Mesendoderm (in vitro differentiated cells): ENCODE measurements around the gene CARNS1.
"Not testable (repeated sequence)": the region's sequence is repeated elsewhere in the genome, so short reads cannot be mapped to it uniquely, and the experiment has no call there.

Experiments
- DNase-seq: peaks from one replicate; pipeline ENCODE4 v3.0.0; 2013
- H2AK5ac ChIP-seq: 2 replicates; pipeline ENCODE4 v1.6.1; 2013; ENCODE audit warnings: low read length, inconsistent platforms
- H2BK120ac ChIP-seq: 2 replicates; pipeline ENCODE4 v1.6.1; 2013; ENCODE audit warnings: low read depth, mild to moderate bottlenecking, low read length, moderate library complexity, mixed read lengths
- H2BK15ac ChIP-seq: replicated peaks from 2 replicates; pipeline ENCODE4 v1.6.1; 2013; ENCODE audit warnings: low read depth, mild to moderate bottlenecking, moderate library complexity
- H2BK5ac ChIP-seq: 2 replicates; pipeline ENCODE4 v1.6.1; 2013; ENCODE audit warnings: low read length, inconsistent platforms
- H3K18ac ChIP-seq: 2 replicates; pipeline ENCODE4 v1.6.1; 2013; ENCODE audit warnings: mild to moderate bottlenecking, low read length, mixed read lengths
- H3K23ac ChIP-seq: one replicate; pipeline ENCODE4 v1.6.1; 2013; ENCODE audit warnings: low read length
- H3K27ac ChIP-seq: 2 replicates; pipeline ENCODE4 v1.5.1; 2013; ENCODE audit warnings: low read depth, mild to moderate bottlenecking, inconsistent platforms, low read length, moderate library complexity
- H3K27me3 ChIP-seq: 2 replicates; pipeline ENCODE4 v1.6.1; 2013; ENCODE audit warnings: low read length, control low read depth, mild to moderate bottlenecking, inconsistent platforms; ENCODE audit not compliant: insufficient read depth, poor library complexity
- H3K36me3 ChIP-seq: 2 replicates; pipeline ENCODE4 v1.6.1; 2013; ENCODE audit warnings: low read length, inconsistent platforms; ENCODE audit not compliant: control insufficient read depth, insufficient read depth
- H3K4ac ChIP-seq: one replicate; pipeline ENCODE4 v1.6.1; 2013; ENCODE audit warnings: low read depth, mild to moderate bottlenecking, low read length, moderate library complexity
- H3K4me1 ChIP-seq: 2 replicates; pipeline ENCODE4 v1.6.1; 2013; ENCODE audit warnings: low read depth, low read length, inconsistent platforms; ENCODE audit not compliant: control insufficient read depth
- H3K4me2 ChIP-seq: 2 replicates; pipeline ENCODE4 v1.6.1; 2013; ENCODE audit warnings: low read length
- H3K4me3 ChIP-seq: 2 replicates; pipeline ENCODE4 v1.5.1; 2013; ENCODE audit warnings: mild to moderate bottlenecking, low read length
- H3K56ac ChIP-seq: one replicate; pipeline ENCODE4 v1.6.1; 2013; ENCODE audit warnings: low read length
- H3K79me1 ChIP-seq: 2 replicates; pipeline ENCODE4 v1.6.1; 2013; ENCODE audit warnings: low read length, inconsistent platforms
- H3K79me2 ChIP-seq: 2 replicates; pipeline ENCODE4 v1.6.1; 2013; ENCODE audit warnings: mild to moderate bottlenecking, low read length; ENCODE audit not compliant: control insufficient read depth, insufficient read depth
- H3K9ac ChIP-seq: 2 replicates; pipeline ENCODE4 v1.6.1; 2013; ENCODE audit warnings: low read length, inconsistent platforms
- H4K5ac ChIP-seq: one replicate; pipeline ENCODE4 v1.6.1; 2013; ENCODE audit warnings: low read length
- H4K8ac ChIP-seq: one replicate; pipeline ENCODE4 v1.6.1; 2013; ENCODE audit warnings: low read depth, mild to moderate bottlenecking, control low read depth, low read length, moderate library complexity
- WGBS: extraction: QIAGEN DNeasy Blood & Tissue Kit; methylation state at CpG from one replicate; pipeline ENCODE4 v1.1.7; 2013; ENCODE audit warnings: low lambda C conversion rate, missing lambda C conversion rate; ENCODE audit not compliant: insufficient coverage; ENCODE audit errors: extremely low coverage; 5-methylcytosine and 5-hydroxymethylcytosine counted together

The CARNS1 gene

DNA sequence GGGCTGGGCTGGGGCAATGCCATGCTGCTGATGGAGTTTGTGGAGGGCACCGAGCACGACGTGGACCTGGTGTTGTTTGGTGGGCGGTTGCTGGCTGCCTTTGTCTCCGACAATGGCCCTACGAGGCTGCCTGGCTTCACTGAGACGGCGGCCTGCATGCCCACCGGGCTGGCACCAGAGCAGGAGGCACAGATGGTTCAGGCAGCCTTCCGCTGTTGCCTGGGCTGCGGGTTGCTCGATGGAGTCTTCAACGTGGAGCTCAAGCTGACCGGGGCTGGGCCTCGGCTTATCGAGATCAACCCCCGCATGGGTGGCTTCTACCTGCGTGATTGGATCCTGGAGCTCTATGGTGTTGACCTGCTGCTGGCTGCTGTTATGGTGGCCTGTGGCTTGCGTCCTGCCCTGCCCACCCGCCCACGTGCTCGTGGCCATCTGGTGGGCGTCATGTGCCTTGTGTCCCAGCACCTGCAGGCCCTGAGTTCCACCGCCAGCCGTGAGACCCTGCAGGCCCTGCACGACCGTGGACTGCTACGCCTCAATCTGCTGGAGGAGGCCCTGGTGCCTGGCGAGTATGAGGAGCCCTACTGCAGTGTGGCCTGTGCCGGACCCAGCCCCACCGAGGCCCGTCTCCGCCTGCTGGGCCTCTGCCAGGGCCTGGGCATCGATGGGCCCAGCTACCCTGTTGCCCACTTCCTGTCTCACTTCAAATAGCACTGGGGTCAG is 8.6 kb downstream of the CARNS1 start:
- H2AK5ac ChIP-seq = no peak overlapping the region

DNA sequence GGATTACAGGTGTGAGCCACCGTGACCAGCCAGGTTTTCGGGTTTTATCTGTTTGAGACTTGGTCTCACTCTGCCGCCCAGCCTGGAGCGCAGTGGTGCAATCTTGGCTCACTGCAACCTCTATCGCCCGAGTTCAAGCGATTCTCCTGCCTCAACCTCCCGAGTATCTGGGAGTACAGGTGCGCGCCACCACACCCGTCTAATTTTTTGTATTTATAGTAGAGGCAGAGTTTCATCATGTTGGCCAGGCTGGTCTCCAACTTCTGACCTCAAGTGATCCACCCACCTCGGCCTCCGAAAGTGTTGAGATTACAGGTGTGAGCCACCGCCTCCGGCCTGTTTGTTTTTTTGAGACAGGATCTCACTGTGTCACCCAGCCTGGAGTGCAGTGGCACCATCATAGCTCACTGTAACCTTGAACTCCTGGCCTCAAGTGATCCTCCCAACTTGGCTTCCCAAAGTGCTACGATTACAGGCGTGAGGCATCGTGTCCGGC is 11.9 kb downstream of the CARNS1 start:
- H4K5ac ChIP-seq, H3K27me3 ChIP-seq, H3K4ac ChIP-seq, H3K4me2 ChIP-seq, H3K79me1 ChIP-seq, H3K18ac ChIP-seq, H3K4me1 ChIP-seq, H2BK5ac ChIP-seq, H3K9ac ChIP-seq, H2BK120ac ChIP-seq, H3K23ac ChIP-seq, H3K79me2 ChIP-seq, H3K4me3 ChIP-seq, DNase-seq, H3K36me3 ChIP-seq, H2AK5ac ChIP-seq, H2BK15ac ChIP-seq, H3K27ac ChIP-seq: not testable (repeated sequence)
- H4K8ac ChIP-seq = peak overlapping the region; percentile 67
- H3K56ac ChIP-seq = peak overlapping the region; percentile 88
- WGBS = no CpG with 5 or more reads among the region's 19 CpGs

More for the DNA sequence above, 8.6 kb downstream of the CARNS1 start:
- Histone ChIP-seq H3K4me2 (no peak overlapping the region), H3K79me1 (peaks cover 4% of the 10 kb centered on the region), H3K4me3 (no peak overlapping the region), H4K5ac (no peak overlapping the region), H3K23ac (no peak overlapping the region), H3K79me2 (peaks cover 4% of the 10 kb centered on the region), H3K36me3 (no peaks in the 10 kb centered on the region), H3K4me1 (no peaks in the 10 kb centered on the region), H3K18ac (no peak overlapping the region), H2BK15ac (no peak overlapping the region), H4K8ac (no peak overlapping the region), H2BK120ac (no peak overlapping the region), H2BK5ac (no peak overlapping the region), H3K56ac (no peak overlapping the region), H3K27me3 (no peaks in the 10 kb centered on the region), H3K9ac (no peak overlapping the region), H3K4ac (no peak overlapping the region), H3K27ac (no peak overlapping the region)
- no peak for DNase-seq
- no CpG with 5 or more reads among the region's 34 CpGs for WGBS

DNA sequence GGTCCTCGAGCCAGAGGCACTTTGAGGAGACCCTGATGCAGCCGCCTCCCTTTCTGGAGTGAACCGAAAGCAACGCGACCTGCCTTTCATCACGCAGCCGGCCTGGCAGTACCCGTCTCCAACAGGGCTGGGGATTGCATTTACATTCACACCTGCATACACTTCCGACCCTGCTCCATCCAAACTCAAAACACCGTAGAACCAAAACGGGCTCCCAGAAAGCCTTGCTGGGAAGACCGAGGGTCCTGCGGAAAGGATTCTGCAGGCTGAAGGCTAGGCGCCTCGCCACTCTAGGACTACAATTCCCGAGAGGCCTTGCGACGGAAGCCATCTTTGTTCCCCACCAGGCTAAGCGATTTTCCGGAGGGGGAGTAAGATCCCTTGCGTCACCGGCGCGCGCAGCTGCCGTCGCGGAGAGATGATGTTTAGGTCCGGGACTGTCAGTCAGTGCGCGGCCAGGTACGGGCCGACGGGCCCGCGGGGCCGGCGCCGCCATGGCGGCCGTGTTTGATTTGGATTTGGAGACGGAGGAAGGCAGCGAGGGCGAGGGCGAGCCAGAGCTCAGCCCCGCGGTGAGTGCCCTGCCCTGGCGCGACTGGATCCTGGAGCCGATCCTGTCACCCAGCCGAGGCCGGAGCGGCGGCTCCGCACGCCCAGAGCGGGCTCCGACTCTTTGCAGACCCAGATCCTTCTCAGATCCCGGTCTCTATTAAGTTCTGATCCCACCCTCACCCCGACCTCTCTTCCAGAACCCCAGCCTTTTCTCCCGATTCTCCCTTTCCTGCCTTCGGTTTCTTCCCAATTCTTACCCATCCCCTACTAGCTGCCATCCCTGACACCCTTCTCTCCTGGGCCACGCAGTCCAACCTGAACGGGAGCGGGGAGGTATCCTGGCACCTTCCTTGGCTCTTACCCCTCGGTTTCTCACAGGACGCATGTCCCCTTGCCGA is 12.8 kb downstream of the CARNS1 start, which contains the start of gene RPS6KB2:
Gene RPS6KB2 (plus strand): TSS at position 443 of the 950 bp plus-strand sequence. CDS start 52 bp downstream, at position 495.
- Histone ChIP-seq H3K36me3 (peaks cover 2% of the 10 kb centered on the region), H3K18ac (peak within 1 kb of the TSS; percentile 52), H3K4me3 (peak within 1 kb of the TSS; percentile 93), H3K27me3 (no peaks in the 10 kb centered on the region), H3K4me1 (no peaks in the 10 kb centered on the region), H3K9ac (peak within 1 kb of the TSS; percentile 98), H3K4ac (no peak within 1 kb of the TSS), H3K23ac (no peak within 1 kb of the TSS), H2BK120ac (no peak within 1 kb of the TSS), H2BK5ac (no peak within 1 kb of the TSS), H4K8ac (peak within 1 kb of the TSS; percentile 67), H3K27ac (no peak within 1 kb of the TSS), H2BK15ac (no peak within 1 kb of the TSS), H3K56ac (peak within 1 kb of the TSS; percentile 99), H3K79me1 (peaks cover 9% of the 10 kb centered on the region), H3K79me2 (peaks cover 9% of the 10 kb centered on the region), H4K5ac (no peak within 1 kb of the TSS), H3K4me2 (peak within 1 kb of the TSS; percentile 100), H2AK5ac (peak within 1 kb of the TSS; percentile 54)
- peak; percentile 98 for DNase-seq
- WGBS = no CpG with 5 or more reads among the region's 68 CpGs

DNA sequence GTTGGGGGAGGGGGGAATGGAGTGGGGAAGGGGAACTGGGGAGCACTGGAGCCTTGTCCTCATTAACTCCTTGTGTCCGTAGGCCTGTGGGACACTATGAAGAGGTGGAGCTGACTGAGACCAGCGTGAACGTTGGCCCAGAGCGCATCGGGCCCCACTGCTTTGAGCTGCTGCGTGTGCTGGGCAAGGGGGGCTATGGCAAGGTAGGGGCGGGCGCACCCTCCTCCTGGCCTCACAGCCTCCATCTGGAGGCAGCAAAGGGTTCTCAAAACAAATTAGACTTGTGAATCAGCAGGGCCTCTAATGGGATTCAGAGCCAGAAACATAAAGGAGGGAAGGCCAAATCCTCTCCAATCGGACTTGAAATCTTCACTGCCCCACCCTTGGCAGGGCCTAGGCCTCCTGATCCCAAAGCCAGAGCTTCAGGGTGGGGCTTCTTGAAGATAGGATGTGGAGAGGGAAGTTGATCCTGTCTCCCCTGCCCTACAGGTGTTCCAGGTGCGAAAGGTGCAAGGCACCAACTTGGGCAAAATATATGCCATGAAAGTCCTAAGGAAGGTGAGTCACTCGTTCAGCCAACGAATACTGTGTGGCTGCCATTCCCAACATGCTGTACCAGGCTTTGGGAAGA is 13.7 kb downstream of the CARNS1 start:
- Histone ChIP-seq H3K79me2 (peaks cover 9% of the 10 kb centered on the region), H3K56ac (peak overlapping the region; percentile 99), H3K18ac (no peak overlapping the region), H4K8ac (no peak overlapping the region), H3K9ac (peak overlapping the region; percentile 98), H3K4ac (no peak overlapping the region), H3K23ac (no peak overlapping the region), H3K27me3 (no peaks in the 10 kb centered on the region), H3K4me3 (peak overlapping the region; percentile 93), H3K27ac (no peak overlapping the region), H2BK120ac (no peak overlapping the region), H3K36me3 (peaks cover 2% of the 10 kb centered on the region), H2AK5ac (no peak overlapping the region), H3K4me2 (peak overlapping the region; percentile 100), H3K79me1 (peaks cover 9% of the 10 kb centered on the region), H4K5ac (no peak overlapping the region), H3K4me1 (no peaks in the 10 kb centered on the region), H2BK15ac (no peak overlapping the region), H2BK5ac (no peak overlapping the region)
- DNase-seq = no peak
- no CpG with 5 or more reads among the region's 12 CpGs for WGBS

DNA sequence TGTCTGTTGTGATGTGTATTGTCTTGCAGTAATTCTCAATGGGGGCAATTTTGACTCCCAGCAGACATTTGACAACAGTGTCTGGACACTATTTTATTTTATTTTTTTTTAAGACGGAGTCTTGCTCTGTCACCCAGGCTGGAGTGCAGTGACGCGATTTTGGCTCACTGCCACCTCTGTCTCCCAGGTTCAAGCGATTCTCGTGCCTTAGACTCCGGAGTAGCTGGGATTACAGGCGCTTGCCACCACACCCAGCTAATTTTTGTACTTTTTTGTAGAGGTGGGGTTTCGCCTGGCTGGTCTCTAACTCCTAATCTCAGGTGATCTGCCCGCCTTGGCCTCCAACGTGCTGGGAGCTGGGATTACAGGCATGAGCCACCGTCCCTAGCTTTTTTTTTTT is 14.2 kb downstream of the CARNS1 start:
- no peak overlapping the region for H3K4me3 ChIP-seq

More for the DNA sequence above, 14.2 kb downstream of the CARNS1 start:
- Histone ChIP-seq H2BK120ac (no peak overlapping the region), H3K27me3 (no peaks in the 10 kb centered on the region), H3K36me3 (peaks cover 5% of the 10 kb centered on the region), H3K9ac (no peak overlapping the region), H3K79me1 (peaks cover 9% of the 10 kb centered on the region), H2BK5ac (no peak overlapping the region), H2BK15ac (no peak overlapping the region), H3K27ac (no peak overlapping the region), H3K4me2 (no peak overlapping the region), H3K79me2 (peaks cover 9% of the 10 kb centered on the region), H3K4ac (no peak overlapping the region), H3K56ac (no peak overlapping the region), H4K8ac (no peak overlapping the region), H2AK5ac (no peak overlapping the region), H3K23ac (no peak overlapping the region), H3K18ac (no peak overlapping the region), H4K5ac (no peak overlapping the region), H3K4me1 (no peaks in the 10 kb centered on the region)
- no CpG with 5 or more reads among the region's 11 CpGs for WGBS
- DNase-seq = no peak
